HG02973 (cell line): Measurements from ENCODE around the gene CFAP45.

Experiments used
- ATAC-seq: cut with Tn5 transposase; IDR thresholded peaks from one replicate; pipeline ENCODE4 v1.9.1; 2021; ENCODE audit warnings: moderate library complexity; ENCODE audit not compliant: unreplicated experiment

CFAP45 gene

DNA sequence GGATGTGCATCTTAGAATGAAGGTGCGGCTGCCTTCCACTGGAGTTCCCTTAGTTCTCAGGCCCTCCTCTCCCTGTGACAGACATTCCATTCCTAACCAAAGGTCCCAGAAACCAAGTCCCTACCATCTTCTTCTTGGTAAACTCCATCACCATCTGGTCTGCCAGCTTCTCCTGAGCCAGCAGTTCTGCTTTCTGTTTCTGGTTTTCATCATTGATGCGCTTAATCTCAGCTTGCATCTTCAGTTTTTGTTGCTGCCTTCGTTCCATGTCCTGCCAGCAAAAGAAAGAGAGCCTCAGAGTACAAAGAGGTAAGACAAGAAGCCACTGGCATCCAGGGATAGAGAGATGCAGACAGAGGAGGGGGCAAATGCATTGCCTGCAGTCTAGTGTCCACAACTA lies 19.5 kb downstream of the CFAP45 start:
- ATAC-seq, result no peak

DNA sequence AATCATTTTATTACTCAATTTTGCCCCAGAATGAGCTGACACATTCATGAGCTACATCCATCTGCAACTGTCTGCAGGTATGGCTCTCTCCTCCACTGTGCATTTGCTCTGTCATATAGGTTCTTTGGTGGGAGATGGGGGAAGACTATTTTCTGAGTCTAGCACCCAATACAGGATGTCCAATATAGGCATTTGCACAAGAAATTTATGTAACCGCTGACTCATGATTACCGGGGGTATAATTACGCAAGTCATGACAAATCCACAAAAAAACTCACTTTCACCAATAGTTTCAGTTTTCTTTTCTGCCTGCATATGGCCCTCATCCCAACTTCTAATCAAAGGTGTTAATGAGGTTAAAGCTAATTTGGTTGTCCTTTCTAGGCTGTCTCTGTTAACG lies 20.0 kb downstream of the CFAP45 start:
- no peak for ATAC-seq

DNA sequence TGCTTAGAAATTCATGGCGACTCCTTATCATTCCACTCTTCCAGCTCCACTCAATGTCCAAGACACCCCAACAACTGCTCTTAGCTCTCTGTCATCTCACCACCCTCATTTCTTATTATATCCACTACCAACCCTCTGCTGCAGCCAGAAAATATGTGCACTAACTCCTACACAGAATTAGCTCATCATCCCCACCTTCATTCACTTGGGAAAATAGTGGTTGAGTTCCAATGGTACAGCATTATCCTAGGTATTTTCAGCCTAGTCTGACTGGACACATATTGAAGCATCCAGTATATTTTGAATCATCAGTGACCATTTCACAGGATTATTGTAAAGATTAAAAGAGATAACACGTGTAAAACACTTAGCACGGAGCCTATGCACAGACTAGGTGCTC lies 20.8 kb downstream of the CFAP45 start:
- ATAC-seq, result no peak

DNA sequence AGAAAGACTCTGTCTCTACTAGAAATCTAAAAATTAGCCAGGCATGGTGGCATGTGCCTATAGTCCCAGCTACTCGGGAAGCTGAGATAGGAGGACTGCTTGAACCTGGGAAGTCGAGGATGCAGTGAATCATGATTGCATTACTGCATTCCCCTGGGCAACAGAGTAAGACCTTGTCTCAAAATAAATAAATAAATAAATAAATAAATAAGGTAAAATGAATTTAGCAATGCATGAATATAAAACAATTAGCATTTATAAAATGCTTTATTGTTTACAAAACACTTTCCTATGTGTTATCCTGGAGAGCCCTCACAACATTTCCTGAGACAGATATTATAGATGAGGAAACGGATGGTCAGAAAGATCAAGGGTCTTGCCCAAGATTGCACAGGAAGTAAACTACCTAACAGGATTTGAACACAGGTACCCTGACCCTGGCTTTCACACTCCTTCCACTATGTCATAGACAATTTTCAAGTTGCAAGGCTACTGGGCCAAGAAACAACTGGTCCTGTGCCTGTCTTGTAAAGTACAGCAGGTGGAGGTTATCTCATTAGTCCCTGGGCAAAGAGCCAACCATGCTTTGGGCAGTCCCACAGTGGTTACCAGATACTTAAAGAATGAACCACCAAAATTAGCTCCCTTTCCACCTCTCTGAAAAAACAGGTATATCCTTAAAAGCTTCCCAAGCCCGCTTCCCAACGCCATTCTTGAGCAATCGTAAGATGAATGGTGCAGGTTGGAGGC lies 22.1 kb downstream of the CFAP45 start:
- no peak for ATAC-seq

DNA sequence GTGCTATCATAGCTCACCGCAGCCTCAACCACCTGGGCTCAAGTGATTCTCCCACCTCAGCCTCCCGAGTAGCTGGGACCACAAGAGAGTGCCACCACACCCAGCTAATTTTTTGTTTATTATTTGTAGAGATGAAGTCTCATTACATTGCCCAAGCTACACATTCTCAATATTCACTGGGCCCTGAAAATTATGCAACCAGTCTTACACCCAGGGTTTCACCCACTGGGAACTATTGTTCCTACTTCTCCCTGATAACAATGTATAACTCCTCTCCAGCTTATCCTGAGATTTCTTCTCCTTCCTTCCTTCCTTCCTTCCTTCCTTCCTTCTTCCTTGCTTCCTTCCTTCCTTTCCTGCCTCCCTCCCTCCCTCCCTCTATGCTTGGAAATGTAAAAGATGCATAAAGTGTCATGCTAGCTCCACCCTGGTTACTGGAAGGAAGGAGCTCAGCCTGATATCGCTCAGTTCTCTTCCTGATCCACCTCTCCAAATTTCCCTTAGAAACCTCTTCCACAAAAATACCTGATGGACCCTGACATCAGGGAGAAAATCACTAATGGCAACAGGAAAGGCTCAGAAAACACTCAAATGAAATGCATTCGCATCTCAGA lies 26.3 kb downstream of the CFAP45 start:
- no peak for ATAC-seq

DNA sequence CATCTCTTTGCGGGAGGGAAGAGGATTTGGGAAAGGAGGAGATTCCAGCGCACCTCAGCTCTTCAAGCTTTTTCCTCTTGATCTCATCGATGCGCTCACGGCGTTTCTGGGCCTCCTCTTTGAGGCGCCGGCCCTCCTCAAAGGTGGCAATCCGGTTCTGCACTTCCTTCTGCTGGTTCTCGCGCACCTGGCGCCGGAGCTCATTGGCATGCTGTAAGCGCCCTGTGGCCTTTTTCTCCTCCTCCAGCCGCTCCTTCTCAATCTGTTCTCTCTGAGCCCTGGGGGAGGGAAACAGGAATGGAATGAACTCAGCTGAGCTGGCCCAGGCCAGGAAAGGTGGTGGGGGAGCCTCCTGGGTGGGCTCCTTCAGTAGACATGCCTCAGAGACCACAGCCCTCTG lies 27.1 kb downstream of the CFAP45 start:
- ATAC-seq, result no peak

DNA sequence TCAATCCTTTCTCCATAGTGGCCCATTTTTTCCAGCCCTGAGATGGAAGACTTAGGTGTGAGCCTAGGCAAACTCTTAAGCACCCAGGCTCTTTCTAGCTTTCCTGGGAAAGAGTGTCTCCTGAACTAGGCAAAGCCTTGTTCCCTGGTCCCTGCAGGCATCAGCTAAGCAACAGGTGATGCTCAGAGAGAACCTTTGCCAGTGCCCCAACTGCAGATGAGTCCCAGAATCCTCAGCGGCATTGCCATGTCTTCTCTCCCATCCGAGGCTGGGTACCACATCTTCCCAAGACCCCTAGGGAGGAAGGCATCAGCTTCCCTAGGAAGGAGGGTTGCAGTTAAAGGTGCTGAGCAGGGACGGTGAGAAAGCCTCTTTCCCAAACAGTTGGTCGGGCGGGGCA lies 29.3 kb downstream of the CFAP45 start:
- no peak for ATAC-seq

DNA sequence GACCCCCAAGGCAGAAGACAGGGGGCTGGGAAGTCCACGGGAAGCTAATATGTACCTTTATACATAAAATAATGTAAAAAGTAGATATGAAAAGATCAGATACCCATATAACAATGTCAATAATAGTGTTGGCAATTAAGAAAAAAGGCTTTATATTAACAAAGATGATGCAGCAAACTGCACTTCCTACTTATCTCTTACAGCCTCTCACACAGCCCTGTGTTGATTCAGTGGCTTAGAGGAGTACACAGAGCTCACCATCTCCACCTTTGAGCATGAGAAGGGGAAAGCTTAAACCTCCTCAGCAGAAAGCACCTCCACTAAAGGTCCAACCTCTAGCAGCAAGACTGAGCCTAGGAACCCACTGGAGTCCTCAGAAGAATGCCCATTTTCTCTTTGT lies 30.4 kb downstream of the CFAP45 start:
- no peak for ATAC-seq

DNA sequence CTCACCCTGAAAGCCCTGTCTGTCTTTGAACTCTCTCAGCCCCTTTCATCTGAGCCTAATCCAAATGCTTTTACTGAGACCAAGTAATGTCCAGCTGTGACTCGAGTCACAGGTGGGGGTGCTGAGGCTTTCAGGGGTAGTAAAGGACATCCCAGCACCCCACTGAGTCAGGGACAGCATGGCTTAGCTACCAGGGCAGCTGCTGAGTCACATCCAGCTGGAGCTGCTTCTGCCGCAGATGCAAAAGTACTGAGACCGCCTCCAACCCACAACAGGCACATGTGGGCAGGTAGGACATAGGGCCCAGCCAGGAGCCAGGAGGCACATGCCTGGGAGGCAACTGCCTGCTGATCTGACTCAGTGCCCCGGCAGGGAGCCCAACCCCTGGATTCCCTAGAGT lies 30.8 kb downstream of the CFAP45 start:
- no peak for ATAC-seq

DNA sequence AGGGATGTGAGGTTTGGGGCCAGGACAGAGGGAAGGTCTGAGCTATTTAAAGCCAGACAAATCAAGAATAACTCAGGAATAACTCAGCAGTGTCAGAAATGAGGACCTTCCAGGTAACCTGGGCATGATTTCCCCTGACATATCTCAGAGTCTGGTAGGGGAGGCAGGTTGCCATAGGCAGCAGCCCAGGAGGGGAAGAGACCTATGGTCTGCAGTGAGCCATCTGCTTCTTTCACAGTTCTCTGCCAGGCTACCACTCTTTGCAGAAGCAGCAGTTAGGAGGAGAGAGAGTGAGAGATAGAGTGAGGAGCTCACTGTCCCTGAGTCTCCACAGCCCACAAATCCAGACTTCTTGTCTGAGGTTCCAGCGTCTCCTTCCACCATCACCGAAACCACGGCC lies 31.2 kb downstream of the CFAP45 start:
- ATAC-seq, result no peak

DNA sequence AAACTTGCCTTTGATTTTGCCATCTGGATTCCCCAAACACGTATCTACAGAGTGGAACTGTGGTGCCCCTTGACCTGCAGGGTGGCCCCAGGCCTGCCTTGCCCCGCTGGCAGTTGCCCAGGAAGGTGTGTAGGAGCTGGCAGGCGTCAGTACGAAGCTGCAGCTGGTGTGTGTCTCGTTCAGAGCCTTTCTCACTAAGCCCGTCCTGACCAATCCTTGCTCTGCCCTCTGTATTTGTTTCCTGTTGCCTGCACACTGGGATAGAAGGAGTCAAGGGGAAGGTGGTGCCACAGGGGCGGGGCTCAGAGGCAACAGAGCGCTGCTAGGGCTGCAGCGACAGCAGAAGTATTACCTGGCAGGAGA lies 32.3 kb downstream of the CFAP45 start:
- no peak for ATAC-seq

DNA sequence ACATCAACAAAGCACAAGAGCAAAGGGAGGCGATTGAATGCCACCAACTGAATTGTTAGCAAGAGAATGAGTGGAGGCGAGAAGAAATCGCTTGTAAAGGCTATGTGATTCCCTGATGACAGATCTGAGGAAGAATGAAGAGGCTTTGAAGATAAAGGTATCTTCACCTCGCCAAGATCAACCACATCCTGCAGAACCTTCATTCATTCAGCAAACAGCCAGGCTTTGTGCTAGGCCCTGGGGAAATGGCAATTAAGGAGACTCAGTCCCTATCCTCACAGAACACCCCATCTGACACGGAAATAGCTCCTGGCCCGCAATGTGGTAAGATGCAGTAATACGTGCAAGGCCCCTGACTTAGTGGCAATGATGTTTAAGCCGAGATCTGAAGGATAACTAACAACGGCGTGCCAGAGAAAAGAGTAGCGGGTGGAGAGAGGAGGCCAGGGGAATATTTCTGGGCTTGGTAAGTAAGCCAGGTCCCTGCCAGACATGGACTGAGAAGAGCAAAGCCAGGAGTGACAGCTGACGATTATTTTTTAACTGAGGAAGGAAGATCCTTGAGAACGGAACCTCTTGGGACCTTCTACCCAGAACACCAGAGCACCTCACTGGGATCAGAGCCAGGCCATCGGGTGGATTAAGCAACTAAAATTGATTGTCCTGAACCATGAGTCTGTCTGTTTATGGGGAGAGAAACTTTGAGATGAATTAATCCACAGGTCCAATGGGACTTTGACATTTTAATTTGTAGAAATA lies 32.9 kb downstream of the CFAP45 start:
- ATAC-seq, result no peak

DNA sequence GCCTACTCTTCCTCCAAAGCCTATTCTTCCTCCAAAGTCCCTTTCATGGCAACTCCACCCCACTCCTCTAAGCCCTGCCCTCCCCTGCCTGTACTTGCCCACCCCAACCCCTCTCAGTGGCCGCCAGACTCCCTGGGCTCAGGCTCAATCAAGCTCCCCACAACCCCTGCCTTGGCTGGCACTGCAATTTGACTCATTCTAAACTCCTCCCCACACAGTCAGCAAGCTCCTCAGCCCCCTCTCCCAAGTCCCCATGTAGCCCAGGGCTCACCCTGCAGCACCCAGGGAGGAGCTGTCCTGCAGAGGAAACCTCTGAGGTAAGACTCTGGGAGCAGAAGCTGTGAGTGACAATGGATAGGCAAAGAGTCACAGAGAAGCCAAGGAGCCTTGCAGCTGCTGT lies 33.9 kb downstream of the CFAP45 start:
- ATAC-seq, result no peak

DNA sequence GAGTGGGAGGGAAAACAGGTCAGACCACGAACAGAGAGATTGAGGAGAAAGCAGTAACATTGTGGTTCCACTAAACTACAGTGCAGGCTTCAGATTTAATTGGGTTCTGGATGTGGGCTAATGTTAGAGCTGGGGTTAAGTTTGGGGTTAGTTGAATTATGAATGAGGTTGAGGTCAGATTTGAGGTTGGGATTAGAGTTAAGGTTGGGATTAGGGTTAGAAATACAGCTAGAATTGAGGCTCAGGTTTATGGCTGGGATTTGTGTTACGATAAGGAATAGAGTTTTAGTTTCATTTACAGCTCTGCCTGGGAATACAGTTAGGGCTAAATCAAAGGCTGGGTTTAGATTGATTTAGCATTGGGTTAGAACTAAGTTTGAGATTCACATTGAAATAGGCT lies 35.7 kb downstream of the CFAP45 start:
- ATAC-seq, result no peak

DNA sequence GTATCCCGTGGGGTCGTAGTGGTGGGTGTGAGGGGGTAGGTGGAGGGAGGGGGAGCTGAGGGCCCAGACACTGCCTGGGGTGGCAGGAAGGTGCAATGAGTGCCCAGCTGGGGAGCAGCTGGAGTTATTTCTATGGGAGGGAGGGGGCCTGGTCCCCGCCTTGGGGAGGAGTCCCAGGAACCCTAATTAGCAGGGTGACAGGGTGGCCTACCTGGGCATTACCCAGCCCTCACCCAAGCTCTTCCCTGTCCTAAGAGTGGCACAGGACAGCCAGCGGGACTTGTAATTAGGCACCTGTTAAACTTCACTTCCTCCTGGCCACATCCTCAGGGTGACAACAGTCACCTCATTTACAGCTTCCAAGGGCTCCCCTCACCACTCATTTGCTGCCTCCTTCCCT lies 37.4 kb downstream of the CFAP45 start, which contains the start of gene VSIG8:
Gene VSIG8 (minus strand): TSS at position 101 of the 400 bp plus-strand sequence. CDS start 136 bp downstream, outside the sequence.
- ATAC-seq, result no peak

DNA sequence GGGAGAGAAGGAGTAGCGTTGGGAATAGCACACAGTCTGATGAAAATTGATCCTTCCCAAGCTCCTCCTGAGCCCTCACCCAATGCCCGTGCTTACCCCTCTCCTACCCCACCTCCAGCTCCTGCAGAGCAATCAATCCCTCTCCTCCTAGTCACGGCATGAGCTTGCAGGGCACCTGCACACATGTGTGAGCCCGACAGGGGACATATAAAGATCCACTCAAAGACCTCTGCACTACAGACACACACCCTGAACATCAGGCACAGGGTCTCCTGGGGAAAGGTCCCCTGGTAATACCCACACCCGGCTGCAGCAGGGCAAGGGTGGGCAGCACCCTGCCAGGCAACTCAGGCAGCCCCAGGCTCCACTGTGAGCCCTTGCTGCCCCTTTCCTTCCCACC lies 37.9 kb downstream of the CFAP45 start:
- no peak for ATAC-seq

DNA sequence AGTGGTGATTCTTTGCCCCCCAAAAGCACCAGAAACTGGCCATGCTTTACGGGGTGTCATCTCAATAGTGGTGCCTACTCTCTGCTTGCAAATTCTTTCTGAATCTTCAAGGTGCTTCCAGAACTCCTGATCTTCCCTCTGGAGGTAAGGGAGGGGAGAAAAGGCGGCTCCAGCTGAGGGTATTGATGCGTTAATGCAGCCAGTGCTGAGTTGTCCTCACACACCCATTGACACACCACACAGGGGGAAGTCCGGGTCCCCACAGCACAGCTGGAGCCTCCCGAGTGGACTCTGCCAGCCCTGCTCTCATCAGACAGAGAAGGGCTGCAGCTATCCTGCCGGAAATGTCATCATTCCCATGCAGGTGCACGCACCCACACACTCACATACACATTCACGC lies 38.7 kb downstream of the CFAP45 start:
- ATAC-seq, result no peak

DNA sequence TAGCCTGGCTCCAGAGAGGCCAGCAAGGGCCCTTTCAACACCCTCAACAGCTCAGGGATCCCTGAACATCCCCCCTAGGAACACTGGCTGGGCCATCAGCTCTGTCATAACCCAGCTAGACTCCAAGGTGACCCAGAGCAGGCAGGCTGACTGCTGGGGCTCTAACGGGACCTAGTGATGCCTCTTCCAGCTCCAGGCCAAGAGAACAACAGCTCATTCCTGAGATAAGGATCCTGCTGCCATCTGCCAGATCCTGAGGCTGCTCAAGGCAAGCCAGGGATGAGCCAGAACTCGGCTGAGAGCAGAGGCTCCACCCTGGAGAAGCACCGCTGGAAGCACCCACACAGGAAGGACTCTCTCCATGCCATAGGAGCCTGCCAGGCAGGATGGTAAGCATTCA lies 39.5 kb downstream of the CFAP45 start:
- ATAC-seq, result no peak

DNA sequence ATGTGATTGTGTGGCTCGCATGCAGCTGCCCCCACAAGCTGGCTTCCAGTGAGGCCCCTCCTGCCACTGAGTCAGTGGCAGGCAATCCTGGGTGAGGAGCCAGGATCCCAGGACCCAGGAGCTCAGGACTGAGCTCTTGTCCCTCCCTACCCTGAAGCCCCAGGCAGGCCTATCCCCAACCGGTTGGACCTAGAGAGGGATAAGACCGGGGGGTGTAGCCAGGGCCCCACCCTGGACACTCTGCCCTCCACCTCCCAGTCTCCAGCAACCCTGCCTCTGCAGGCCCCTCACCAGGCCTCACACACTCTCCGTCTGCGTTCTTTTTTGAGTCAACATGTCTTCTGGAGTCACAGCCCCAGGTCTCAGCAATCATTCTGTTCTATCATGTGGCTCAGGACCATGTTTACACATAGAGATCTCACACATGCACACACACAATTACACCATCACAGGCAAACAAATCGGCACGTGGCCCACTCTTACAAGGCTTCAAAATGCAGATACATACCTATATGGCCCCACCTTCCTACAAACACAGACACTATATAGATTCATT lies 40.1 kb downstream of the CFAP45 start:
- no peak for ATAC-seq

DNA sequence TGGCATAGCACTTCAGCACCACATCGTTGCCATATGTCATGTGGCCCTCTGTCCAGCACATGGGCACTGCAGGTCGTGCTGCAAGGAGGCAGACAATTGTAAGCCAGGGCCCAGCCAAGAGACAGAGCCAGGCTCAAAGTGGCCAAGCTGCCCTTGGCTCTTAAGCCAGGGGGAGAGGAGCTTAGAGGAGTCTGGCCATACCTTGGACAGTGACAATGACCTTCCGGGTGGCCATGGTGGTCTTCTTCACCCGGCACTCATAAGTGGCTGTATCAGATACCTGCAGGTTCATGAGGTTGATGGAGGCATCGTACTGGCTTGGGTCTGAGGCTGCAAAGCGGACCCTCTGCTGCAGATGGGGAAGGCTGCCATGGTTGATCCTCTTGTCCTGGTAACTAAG lies 42.1 kb downstream of the CFAP45 start:
- no peak for ATAC-seq

DNA sequence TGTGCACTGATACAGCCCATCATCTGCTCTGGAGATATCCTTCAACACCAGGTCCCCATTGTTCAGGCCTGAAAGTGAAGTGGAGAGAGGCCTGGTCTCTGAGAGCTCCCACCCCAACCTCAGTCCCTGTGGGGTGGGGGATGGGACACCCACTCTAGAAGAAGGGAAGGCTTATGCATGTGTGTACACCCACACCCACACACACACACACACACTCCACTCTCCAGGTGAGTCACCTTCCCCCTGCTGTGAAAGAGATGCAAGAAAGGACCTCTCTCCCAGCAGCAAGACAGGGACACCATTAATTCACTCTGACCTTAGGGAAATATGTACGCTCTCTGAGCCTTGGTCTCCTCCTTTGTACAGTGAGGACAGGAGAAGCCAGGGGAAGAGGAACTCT lies 43.4 kb downstream of the CFAP45 start:
- no peak for ATAC-seq

DNA sequence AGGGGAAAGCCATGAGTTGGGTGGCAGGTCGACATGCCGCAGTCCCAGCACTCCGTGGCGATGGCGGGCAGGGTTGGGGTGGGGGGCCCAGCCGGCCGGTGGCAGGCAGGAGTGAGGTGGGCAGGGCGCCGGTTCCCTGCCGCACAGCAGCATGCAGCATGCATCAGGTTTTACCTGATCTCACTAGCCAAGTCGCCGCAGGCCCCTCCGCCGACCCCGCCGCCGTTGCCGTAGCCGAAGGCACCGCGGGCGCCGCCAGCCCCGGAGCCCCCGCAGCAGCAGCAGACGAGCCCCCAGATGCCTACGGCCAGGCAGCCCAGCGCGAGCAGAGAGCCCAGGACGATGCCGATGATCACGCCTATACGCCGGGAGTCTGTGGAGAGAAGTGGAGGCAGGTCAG lies 44.3 kb downstream of the CFAP45 start:
- ATAC-seq, result no peak
